Measurements from ENCODE around the gene EMC8. TPM values are rescaled to one million over a fixed set of nuclear protein-coding genes. Genes with fewer than 3 reads are reported as not detected.

Gene EMC8
- total and polyA plus RNA-seq, 8 donors, result 1.8 to 38.8 (median 16.4) TPM

GRCh38 chr16:85749771-85750145 lies 49.6 kb downstream of the EMC8 start:
- Histone ChIP-seq H3K27me3 (peaks cover 0 to 21% (median 7%) of the 10 kb centered on the region in 3 donors), H3K4me3 (peak overlapping the region; percentile 60 to 76 (median 60)), H3K27ac (peak overlapping the region in 1 of 5 donors; percentile 26), H3K9me3 (no peaks in the 10 kb centered on the region), H3K36me3 (no peaks in the 10 kb centered on the region), H3K4me1 (peaks cover 37 to 50% (median 48%) of the 10 kb centered on the region in 4 donors)
- no peak for DNase-seq
- 21 to 38% (median 25%) methylated on average over 13 to 14 of the region's 14 CpGs for WGBS, 5 donors
- TF ChIP-seq POLR2AphosphoS5 (IDR thresholded peaks at IDR 0.05) (no peak), POLR2A (IDR thresholded peaks at IDR 0.05) (no peak), CTCF (IDR thresholded peaks at IDR 0.05) (no peak), EP300 (IDR thresholded peaks at IDR 0.05) (no peak)
- intact Hi-C loops (cut with DNase I; ENCODE audit: low total_unique reads), result no loop called here

DNA sequence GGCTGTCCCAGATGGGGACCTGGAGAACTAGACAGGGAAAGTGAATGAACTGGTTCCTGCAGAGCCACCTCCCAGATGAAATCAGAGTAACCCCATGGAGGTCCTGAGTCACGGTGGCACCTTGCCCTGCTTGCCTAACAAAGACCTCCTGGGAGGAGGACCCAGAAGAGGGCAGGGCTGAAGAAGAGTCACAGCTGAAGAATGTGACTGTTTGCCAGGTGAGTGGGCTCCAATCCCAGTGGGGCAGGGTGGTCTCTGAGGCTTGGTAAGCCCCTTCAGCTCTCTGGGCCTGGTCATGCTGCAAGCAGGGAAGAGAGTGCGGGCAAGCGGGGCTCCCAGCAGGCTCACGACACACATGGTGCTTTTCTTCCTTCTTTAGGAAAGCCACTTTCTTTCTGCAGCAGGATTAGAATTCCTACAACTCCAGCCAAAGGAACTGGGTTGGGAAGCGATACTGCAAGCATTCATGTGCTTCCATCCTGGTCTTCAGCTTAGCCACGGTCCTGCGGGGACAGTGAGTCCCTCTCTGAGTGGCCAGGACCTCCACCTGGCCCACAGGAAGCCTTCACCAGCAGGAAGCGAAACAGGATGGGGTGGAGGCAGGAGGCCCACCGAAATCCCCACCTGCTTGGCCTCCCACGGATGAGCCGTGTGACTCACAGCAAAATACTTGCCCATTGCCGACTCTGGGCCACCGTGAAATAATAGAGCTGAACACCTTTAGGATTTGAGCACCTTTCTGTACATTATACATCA lies 52.7 kb downstream of the EMC8 start:
- Histone ChIP-seq H3K27ac (peak overlapping the region in 1 of 5 donors; percentile 23), H3K4me3 (no peak overlapping the region), H3K27me3 (peaks cover 0 to 14% (median 7%) of the 10 kb centered on the region in 3 donors), H3K4me1 (peaks cover 20 to 21% (median 20%) of the 10 kb centered on the region in 4 donors), H3K9me3 (no peaks in the 10 kb centered on the region), H3K36me3 (no peaks in the 10 kb centered on the region)
- no peak for TF ChIP-seq EP300 (IDR thresholded peaks at IDR 0.05)
- no peak for TF ChIP-seq CTCF (IDR thresholded peaks at IDR 0.05)
- TF ChIP-seq POLR2A (IDR thresholded peaks at IDR 0.05), result no peak
- TF ChIP-seq POLR2AphosphoS5 (IDR thresholded peaks at IDR 0.05), result no peak
- peak in 1 of 2 donors; percentile 62 for DNase-seq
- intact Hi-C loops (cut with DNase I; ENCODE audit: low total_unique reads), result no loop called here
- 71 to 88% (median 79%) methylated on average over 13 of the region's 13 CpGs for WGBS, 5 donors

DNA sequence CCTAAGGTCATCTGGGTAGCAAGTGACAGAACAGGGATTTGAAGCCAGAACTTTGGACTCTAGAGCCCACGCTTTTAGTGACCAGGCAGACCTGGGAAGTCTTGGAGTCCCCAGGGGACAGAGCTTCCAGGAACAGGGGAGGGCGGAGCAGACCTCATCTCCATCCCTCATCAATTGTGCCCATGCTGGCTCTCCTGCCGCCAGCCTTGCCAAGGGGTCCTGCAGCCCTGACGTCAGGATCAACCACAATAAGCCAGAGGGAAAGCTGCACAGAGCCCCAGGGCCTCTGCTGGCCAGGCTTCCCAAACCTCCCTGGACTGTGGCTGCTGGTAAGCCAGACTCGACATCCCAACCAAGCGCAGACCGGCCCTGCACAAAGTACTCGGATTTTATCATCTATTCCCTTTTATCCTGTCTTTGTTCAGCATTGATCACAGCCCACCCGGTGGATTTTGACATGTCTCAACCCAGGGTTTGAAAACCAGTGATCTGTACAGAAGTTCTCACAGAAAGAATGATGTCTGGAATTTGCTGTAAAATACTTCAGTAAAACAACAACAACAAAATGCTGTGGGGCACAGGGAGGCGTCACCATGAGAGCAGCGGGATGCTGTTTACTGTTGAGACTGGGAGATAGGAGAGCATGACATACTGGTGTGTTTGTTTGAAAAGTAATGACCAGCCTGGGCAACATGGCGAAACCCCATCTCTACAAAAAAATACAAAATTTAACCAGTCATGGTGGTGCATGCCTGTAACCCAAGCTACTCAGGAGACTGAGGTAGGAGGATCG lies 60.2 kb downstream of the EMC8 start:
- WGBS, 5 donors, result 65 to 77% (median 71%) methylated on average over 13 of the region's 13 CpGs
- TF ChIP-seq CTCF (IDR thresholded peaks at IDR 0.05) (no peak), POLR2AphosphoS5 (IDR thresholded peaks at IDR 0.05) (no peak), EP300 (IDR thresholded peaks at IDR 0.05) (no peak), POLR2A (IDR thresholded peaks at IDR 0.05) (no peak)
- intact Hi-C loops (cut with DNase I; ENCODE audit: low total_unique reads), result no loop called here
- Histone ChIP-seq H3K4me3 (no peak overlapping the region), H3K9me3 (no peaks in the 10 kb centered on the region), H3K27ac (no peak overlapping the region), H3K36me3 (no peaks in the 10 kb centered on the region), H3K4me1 (peaks cover 0 to 14% (median 8%) of the 10 kb centered on the region in 4 donors), H3K27me3 (no peaks in the 10 kb centered on the region)
- no peak for DNase-seq

GRCh38 chr16:85736921-85737320 lies 62.4 kb downstream of the EMC8 start:
- Histone ChIP-seq H3K4me1 (peaks cover 0 to 14% (median 9%) of the 10 kb centered on the region in 4 donors), H3K9me3 (no peaks in the 10 kb centered on the region), H3K4me3 (no peak overlapping the region), H3K36me3 (no peaks in the 10 kb centered on the region), H3K27ac (no peak overlapping the region), H3K27me3 (no peaks in the 10 kb centered on the region)
- 89 to 93% (median 91%) methylated on average over 9 of the region's 9 CpGs for WGBS, 5 donors
- no peak for TF ChIP-seq CTCF (IDR thresholded peaks at IDR 0.05)
- intact Hi-C loops (cut with DNase I; ENCODE audit: low total_unique reads), result no loop called here
- no peak for DNase-seq

Measured in stomach (tissue), 9 donors.